ENCODE measurements around the gene CCDC40.

CCDC40 gene

GRCh38 chr17:80050706-80051105, 14.3 kb downstream of the CCDC40 start:
- DNase-seq = no peak

GRCh38 chr17:80051681-80052080, 15.2 kb downstream of the CCDC40 start:
- DNase-seq = no peak

GRCh38 chr17:80053102-80053501, 16.7 kb downstream of the CCDC40 start:
- no peak for DNase-seq

GRCh38 chr17:80055597-80055996, 19.2 kb downstream of the CCDC40 start:
- no peak for DNase-seq

- no peak for DNase-seq
Observed at GRCh38 chr17:80058311-80058955, 22.0 kb downstream of the CCDC40 start.

GRCh38 chr17:80060644-80061043, 24.2 kb downstream of the CCDC40 start:
- DNase-seq = no peak

- DNase-seq = no peak
Observed at GRCh38 chr17:80061421-80061820, 25.0 kb downstream of the CCDC40 start.

GRCh38 chr17:80063830-80064585, 27.6 kb downstream of the CCDC40 start:
- no peak for DNase-seq

- no peak for DNase-seq
Observed at GRCh38 chr17:80064696-80065095, 28.3 kb downstream of the CCDC40 start.

- no peak for DNase-seq
Observed at GRCh38 chr17:80065478-80066170, 29.2 kb downstream of the CCDC40 start.

- no peak for DNase-seq
Observed at GRCh38 chr17:80067393-80067986, 31.0 kb downstream of the CCDC40 start.

- no peak for DNase-seq
Observed at GRCh38 chr17:80068301-80069222, 32.1 kb downstream of the CCDC40 start.

- DNase-seq = no peak
Observed at GRCh38 chr17:80070375-80071115, 34.1 kb downstream of the CCDC40 start.

- DNase-seq = no peak
Observed at GRCh38 chr17:80071116-80071841, 34.8 kb downstream of the CCDC40 start.

- no peak for DNase-seq
Observed at GRCh38 chr17:80072410-80072809, 36.0 kb downstream of the CCDC40 start.

- DNase-seq = no peak
Observed at GRCh38 chr17:80080081-80080480, 43.6 kb downstream of the CCDC40 start.

GRCh38 chr17:80081596-80081995, 45.2 kb downstream of the CCDC40 start:
- no peak for DNase-seq

- peak; percentile 59 for DNase-seq
Observed at GRCh38 chr17:80082403-80083135, 46.1 kb downstream of the CCDC40 start.

GRCh38 chr17:80083136-80083661, 46.8 kb downstream of the CCDC40 start:
- DNase-seq = no peak

- no peak for DNase-seq
Observed at GRCh38 chr17:80084773-80085172, 48.3 kb downstream of the CCDC40 start.
